A549 (cell line): ENCODE data around the gene MYF5. TPM values are rescaled to one million over a fixed set of nuclear protein-coding genes. Genes with fewer than 3 reads are reported as not detected.

ENCODE experiments used
- ATAC-seq, 2 experiments: fragments of 200-7000 bp in 1 of 2; fragments of >200 bp in 1 of 2; cut with Nextera tagmentation in 1 of 2; cut with Tn5 transposase in 1 of 2; 3 replicates each; pipeline versions ENCODE4 v1.8.0 to v1.9.1; 2018 to 2020; ENCODE audit warnings: mild to moderate bottlenecking in 1 of 2, moderate library complexity in 1 of 2
- CTCF ChIA-PET: fragments of 300-600 bp; sonication (Branson Sonifier 250); formaldehyde crosslinking; extraction: SDS; loops from one replicate; lab custom pipeline; 2021; ENCODE audit warnings: antibody characterized with exemption, inconsistent platforms; lab: Yijun Ruan, JAX
- POLR2A ChIA-PET: fragments of 350-600 bp; formaldehyde crosslinking; extraction: SDS; loops from one replicate; lab custom pipeline; 2021; ENCODE audit warnings: antibody characterized with exemption, inconsistent platforms; lab: Yijun Ruan, JAX
- DNase-seq, 2 experiments: peaks; one replicate each; pipeline versions ENCODE4 v3.0.0 to v3.0.0-alpha.2; 2011 to 2016; ENCODE audit warnings: low read depth in 1 of 2, low spot score in 1 of 2
- FAIRE-seq: peaks from 2 replicates; lab custom pipeline; 2011; peaks lifted over from hg19 to GRCh38; lab: Jason Lieb, UNC
- H3K27ac ChIP-seq, 2 experiments: fragments of >200 bp; sonication (Bioruptor Twin); formaldehyde crosslinking; 3 replicates each; pipeline ENCODE4 v1.5.1; 2016 to 2017
- H3K4me1 ChIP-seq: fragments of >200 bp; sonication (Bioruptor Twin); formaldehyde crosslinking; 3 replicates; pipeline ENCODE4 v1.6.1; 2016
- H3K4me2 ChIP-seq: fragments of >200 bp; sonication (Bioruptor Twin); formaldehyde crosslinking; 3 replicates; pipeline ENCODE4 v1.6.1; 2016
- H3K4me3 ChIP-seq: fragments of >200 bp; sonication (Bioruptor Twin); formaldehyde crosslinking; 3 replicates; pipeline ENCODE4 v1.5.1; 2016
- H3K9me3 ChIP-seq: fragments of >200 bp; sonication (Bioruptor Twin); formaldehyde crosslinking; 3 replicates; pipeline ENCODE4 v1.6.1; 2016
- BCL3 ChIP-seq: fragments of >200 bp; sonication (Bioruptor Twin); formaldehyde crosslinking; IDR thresholded peaks from 3 replicates; pipeline ENCODE4 v1.6.1; 2016
- CBX8 ChIP-seq: fragments of 200-600 bp; sonication (generic); IDR thresholded peaks from 2 replicates; pipeline ENCODE4 v1.6.1; 2016
- EHF ChIP-seq: fragments of 250-450 bp; sonication (Bioruptor Pico); IDR thresholded peaks from 2 replicates; pipeline ENCODE4 v1.5.0; 2020; ENCODE audit warnings: mild to moderate bottlenecking
- EP300 ChIP-seq, 2 experiments: fragments of >200 bp; sonication (Bioruptor Twin); formaldehyde crosslinking; IDR thresholded peaks; 2 replicates in 1 of 2; 3 replicates in 1 of 2; pipeline ENCODE4 v1.6.1; 2016 to 2017
- ESRRA ChIP-seq: fragments of 150-350 bp; IDR thresholded peaks from 2 replicates; pipeline ENCODE4 v1.6.1; 2014; ENCODE audit warnings: mild to moderate bottlenecking, low read length, borderline replicate concordance
- FOSB ChIP-seq: fragments of 250-450 bp; sonication (Bioruptor Pico); IDR thresholded peaks from 2 replicates; pipeline ENCODE4 v1.5.0; 2020; ENCODE audit warnings: mild to moderate bottlenecking, moderate library complexity
- FOXS1 ChIP-seq: fragments of 250-450 bp; sonication (Bioruptor Pico); IDR thresholded peaks from 2 replicates; pipeline ENCODE4 v1.5.0; 2020; ENCODE audit warnings: mild to moderate bottlenecking, moderate library complexity
- HDAC2 ChIP-seq: fragments of 200-600 bp; sonication (generic); IDR thresholded peaks from 2 replicates; pipeline ENCODE4 v1.6.1; 2016
- HOXA7 ChIP-seq: fragments of 250-450 bp; sonication (Bioruptor Pico); IDR thresholded peaks from 2 replicates; pipeline ENCODE4 v1.5.0; 2020; ENCODE audit warnings: mild to moderate bottlenecking, moderate library complexity
- HOXB13 ChIP-seq: fragments of 250-450 bp; sonication (Bioruptor Pico); IDR thresholded peaks from 2 replicates; pipeline ENCODE4 v1.5.0; 2020; ENCODE audit warnings: low read depth, mild to moderate bottlenecking, moderate library complexity
- HOXB5 ChIP-seq: fragments of 250-450 bp; sonication (Bioruptor Pico); IDR thresholded peaks from 2 replicates; pipeline ENCODE4 v1.5.0; 2020; ENCODE audit warnings: mild to moderate bottlenecking, moderate library complexity
- JUN ChIP-seq, 2 experiments: fragments of >200 bp; sonication (Bioruptor Twin); formaldehyde crosslinking; IDR thresholded peaks; 2 replicates in 1 of 2; 3 replicates in 1 of 2; pipeline ENCODE4 v1.6.1; 2016 to 2017
- JUNB ChIP-seq: fragments of >200 bp; sonication (Bioruptor Twin); formaldehyde crosslinking; IDR thresholded peaks from 2 replicates; pipeline ENCODE4 v1.6.1; 2016
- KDM1A ChIP-seq: fragments of 200-600 bp; sonication (generic); IDR thresholded peaks from 2 replicates; pipeline ENCODE4 v1.6.1; 2016; ENCODE audit warnings: low read depth, mild to moderate bottlenecking
- KDM5A ChIP-seq: fragments of 200-600 bp; sonication (generic); IDR thresholded peaks from 2 replicates; pipeline ENCODE4 v1.6.1; 2016; ENCODE audit warnings: antibody characterized with exemption, mild to moderate bottlenecking
- MAFK ChIP-seq: fragments of 450-650 bp; IDR thresholded peaks from 2 replicates; pipeline ENCODE4 v1.6.1; 2014; ENCODE audit not compliant: partially characterized antibody
- MAX ChIP-seq: IDR thresholded peaks from 2 replicates; pipeline ENCODE4 v1.6.1; 2012
- MYC ChIP-seq: IDR thresholded peaks from 2 replicates; pipeline ENCODE4 v1.6.1; 2012; ENCODE audit warnings: mild to moderate bottlenecking, inconsistent platforms, low read length, improper control_type of control experiment, borderline replicate concordance
- NFE2L2 ChIP-seq: fragments of 150-350 bp; conservative IDR thresholded peaks from 2 replicates; pipeline ENCODE4 v1.6.1; 2014; ENCODE audit warnings: low read length
- NPAS2 ChIP-seq: fragments of 250-450 bp; sonication (Bioruptor Pico); IDR thresholded peaks from 2 replicates; pipeline ENCODE4 v1.8.0; 2022; ENCODE audit warnings: mild to moderate bottlenecking, moderate library complexity, borderline replicate concordance
- NR3C1 ChIP-seq: fragments of >200 bp; sonication (Bioruptor Twin); formaldehyde crosslinking; IDR thresholded peaks from 3 replicates; pipeline ENCODE4 v1.6.1; 2017
- POLR2A ChIP-seq: IDR thresholded peaks from 2 replicates; pipeline ENCODE4 v1.6.1; 2012; ENCODE audit warnings: mild to moderate bottlenecking, low read length
- RARB ChIP-seq: fragments of 250-450 bp; sonication (Bioruptor Pico); IDR thresholded peaks from 2 replicates; pipeline ENCODE4 v1.8.0; 2021; ENCODE audit warnings: mild to moderate bottlenecking, moderate library complexity
- RCOR1 ChIP-seq: fragments of 150-350 bp; IDR thresholded peaks from 2 replicates; pipeline ENCODE4 v1.6.1; 2014; ENCODE audit warnings: antibody characterized with exemption, low read length, low read depth
- RFX5 ChIP-seq: fragments of 450-650 bp; IDR thresholded peaks from 2 replicates; pipeline ENCODE4 v1.7.1; 2014; ENCODE audit warnings: antibody characterized with exemption, mild to moderate bottlenecking, moderate library complexity
- RNF2 ChIP-seq: fragments of 200-600 bp; sonication (generic); IDR thresholded peaks from 2 replicates; pipeline ENCODE4 v1.6.1; 2016; ENCODE audit warnings: low read depth, mild to moderate bottlenecking, antibody characterized with exemption, moderate library complexity, borderline replicate concordance
- TP53 ChIP-seq: fragments of 250-450 bp; sonication (Bioruptor Pico); IDR thresholded peaks from 2 replicates; pipeline ENCODE4 v1.5.0; 2021; ENCODE audit warnings: mild to moderate bottlenecking, moderate library complexity
- ZNF302 ChIP-seq: fragments of 250-450 bp; sonication (Bioruptor Pico); IDR thresholded peaks from 2 replicates; pipeline ENCODE4 v1.9.0; 2021; ENCODE audit warnings: inconsistent platforms, mild to moderate bottlenecking, moderate library complexity
- ZSCAN20 ChIP-seq: fragments of 250-450 bp; sonication (Bioruptor Pico); IDR thresholded peaks from 2 replicates; pipeline ENCODE4 v1.8.0; 2022; ENCODE audit warnings: mild to moderate bottlenecking, moderate library complexity
- WGBS: methylation state at CpG from one replicate; pipeline ENCODE4 v1.1.6; 2017; ENCODE audit errors: missing lambda C conversion rate; 5-methylcytosine and 5-hydroxymethylcytosine counted together
- polyA plus RNA-seq, 4 experiments: library from polyadenylated mRNA; depleted of rRNA in 3 of 4; stranded (reverse); fragments of >200 nt; fragmentation: RNase III in 1 of 4; extraction: RNeasy Plus Mini Kit Qiagen cat#74134 plus additional on column Dnase treatment in 1 of 4; gene quantifications; 2 replicates in 3 of 4; 3 replicates in 1 of 4; pipeline ENCODE4 v1.2.3, GENCODE V29; 2011 to 2017
- TF ChIP-seq, protein P1 (sequence below): fragments of >200 bp; sonication (Bioruptor Twin); formaldehyde crosslinking; IDR thresholded peaks from 3 replicates; pipeline ENCODE4 v1.5.1; 2016
- TF ChIP-seq, protein P2 (sequence below): IDR thresholded peaks from 2 replicates; pipeline ENCODE4 v1.6.1; 2012

Gene MYF5
- polyA plus RNA-seq, 2 of the 4 experiments (the other 2 are of a cell fraction), result not detected

- FAIRE-seq (no peak), ATAC-seq (no peak), DNase-seq (no peak)
- POLR2A ChIA-PET, result no interaction called here
- WGBS, result 69% methylated on average over 3 of the region's 3 CpGs
- CTCF ChIA-PET, result no interaction called here
- H3K27ac ChIP-seq, result no peak overlapping the region
- H3K9me3 ChIP-seq, result no peaks in the 10 kb centered on the region
- no peak overlapping the region for H3K4me2 ChIP-seq
- no peak overlapping the region for H3K4me3 ChIP-seq
- TF ChIP-seq POLR2A, result no peak
- no peaks in the 10 kb centered on the region for H3K4me1 ChIP-seq
Observed at GRCh38 chr12:80714846-80715245, 1.9 kb upstream of the MYF5 start.

DNA sequence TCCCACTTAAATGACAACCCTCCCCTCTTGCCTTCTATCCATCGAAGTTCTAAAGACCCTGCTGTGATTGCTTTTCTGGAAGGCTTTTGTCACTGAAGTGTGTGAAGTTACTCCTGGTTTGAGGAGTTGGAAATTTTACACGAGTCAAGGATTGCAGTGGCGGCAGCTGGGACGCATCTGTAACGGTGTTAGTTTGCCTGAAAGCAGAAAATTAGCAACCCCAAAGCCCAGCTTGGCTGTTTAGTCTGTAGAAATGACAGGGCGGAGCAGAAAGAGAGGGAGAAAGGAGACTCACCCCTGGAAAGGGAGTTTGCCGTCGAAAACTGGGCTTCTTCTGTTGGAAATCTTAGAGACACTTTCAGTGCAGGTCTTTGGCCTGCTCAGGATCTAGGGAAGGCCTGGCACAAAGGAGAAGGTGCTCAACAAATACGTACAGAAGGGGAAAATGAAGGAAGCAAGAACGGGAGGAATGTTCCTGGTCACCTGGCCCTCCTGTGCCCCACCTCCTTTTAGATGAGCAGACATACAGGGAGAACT is 931 bp upstream of the MYF5 start:
- CTCF ChIA-PET, result interaction anchor here (0.6 kb wide), 1 partner anchor 65 kb away, joined by 3 read pairs; no protein-coding TSS in a partner anchor
- TF ChIP-seq FOSB, result no peak
- no peak for TF ChIP-seq ZSCAN20 (CRISPR knock-in tag)
- TF ChIP-seq NR3C1, result no peak
- TF ChIP-seq, protein P1, sequence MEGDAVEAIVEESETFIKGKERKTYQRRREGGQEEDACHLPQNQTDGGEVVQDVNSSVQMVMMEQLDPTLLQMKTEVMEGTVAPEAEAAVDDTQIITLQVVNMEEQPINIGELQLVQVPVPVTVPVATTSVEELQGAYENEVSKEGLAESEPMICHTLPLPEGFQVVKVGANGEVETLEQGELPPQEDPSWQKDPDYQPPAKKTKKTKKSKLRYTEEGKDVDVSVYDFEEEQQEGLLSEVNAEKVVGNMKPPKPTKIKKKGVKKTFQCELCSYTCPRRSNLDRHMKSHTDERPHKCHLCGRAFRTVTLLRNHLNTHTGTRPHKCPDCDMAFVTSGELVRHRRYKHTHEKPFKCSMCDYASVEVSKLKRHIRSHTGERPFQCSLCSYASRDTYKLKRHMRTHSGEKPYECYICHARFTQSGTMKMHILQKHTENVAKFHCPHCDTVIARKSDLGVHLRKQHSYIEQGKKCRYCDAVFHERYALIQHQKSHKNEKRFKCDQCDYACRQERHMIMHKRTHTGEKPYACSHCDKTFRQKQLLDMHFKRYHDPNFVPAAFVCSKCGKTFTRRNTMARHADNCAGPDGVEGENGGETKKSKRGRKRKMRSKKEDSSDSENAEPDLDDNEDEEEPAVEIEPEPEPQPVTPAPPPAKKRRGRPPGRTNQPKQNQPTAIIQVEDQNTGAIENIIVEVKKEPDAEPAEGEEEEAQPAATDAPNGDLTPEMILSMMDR, result no peak
- no peak for TF ChIP-seq KDM5A
- no peak for TF ChIP-seq HOXB5
- no peak for TF ChIP-seq RCOR1
- no peak for TF ChIP-seq RARB (CRISPR knock-in tag)
- no peak for TF ChIP-seq BCL3
- TF ChIP-seq RFX5, result no peak
- no peak for TF ChIP-seq JUNB
- no peak for TF ChIP-seq ESRRA
- no peak for TF ChIP-seq MAFK
- TF ChIP-seq JUN (IDR thresholded peaks at IDR 0.05), result no peak
- TF ChIP-seq TP53, result no peak
- TF ChIP-seq EP300 (IDR thresholded peaks at IDR 0.05), result no peak
- TF ChIP-seq HDAC2, result no peak
- TF ChIP-seq KDM1A, result no peak
- Histone ChIP-seq H3K4me1 (no peaks in the 10 kb centered on the region), H3K4me2 (no peak overlapping the region), H3K27ac (no peak overlapping the region), H3K9me3 (no peaks in the 10 kb centered on the region), H3K4me3 (no peak overlapping the region)
- DNase-seq (no peak), ATAC-seq (no peak), FAIRE-seq (no peak)
- POLR2A ChIA-PET, result no interaction called here
- WGBS, result 47% methylated on average over 10 of the region's 10 CpGs

DNA sequence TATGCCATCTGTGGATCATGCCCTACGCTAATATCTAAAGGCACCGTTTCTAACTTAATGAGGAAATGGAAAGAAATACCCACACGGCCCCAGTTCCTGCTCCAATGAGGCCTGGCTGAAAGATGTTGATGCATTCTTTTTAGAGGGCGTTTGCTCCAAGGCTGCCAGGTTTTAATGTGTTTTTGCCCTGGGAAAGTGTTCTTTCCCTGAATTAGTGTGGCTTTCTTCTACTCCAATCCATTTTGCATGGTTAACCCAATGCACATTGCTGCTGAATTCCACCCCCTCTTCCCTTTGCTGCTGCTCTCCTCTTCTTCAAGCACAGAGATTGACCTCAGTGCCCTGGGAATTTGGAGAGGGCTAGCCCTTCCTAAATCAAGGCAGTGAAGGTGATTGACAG is 1.1 kb downstream of the MYF5 start:
- ChIA-PET CTCF (no interaction called here), POLR2A (no interaction called here)
- ATAC-seq (no peak), DNase-seq (no peak), FAIRE-seq (no peak)
- H3K4me2 ChIP-seq, result no peak overlapping the region
- 23% methylated on average over 4 of the region's 4 CpGs for WGBS
- no peak overlapping the region for H3K27ac ChIP-seq
- no peaks in the 10 kb centered on the region for H3K4me1 ChIP-seq
- no peaks in the 10 kb centered on the region for H3K9me3 ChIP-seq
- H3K4me3 ChIP-seq, result no peak overlapping the region
- TF ChIP-seq RFX5 (no peak), MAX (no peak), RNF2 (no peak), ZNF302 (no peak), MYC (no peak), FOXS1 (CRISPR knock-in tag) (no peak), HOXA7 (CRISPR knock-in tag) (no peak), NFE2L2 (no peak), HOXB13 (no peak), BCL3 (no peak), EHF (CRISPR knock-in tag) (no peak), KDM5A (no peak), KDM1A (no peak), CBX8 (no peak), NPAS2 (CRISPR knock-in tag) (no peak)
- TF ChIP-seq, protein P2, sequence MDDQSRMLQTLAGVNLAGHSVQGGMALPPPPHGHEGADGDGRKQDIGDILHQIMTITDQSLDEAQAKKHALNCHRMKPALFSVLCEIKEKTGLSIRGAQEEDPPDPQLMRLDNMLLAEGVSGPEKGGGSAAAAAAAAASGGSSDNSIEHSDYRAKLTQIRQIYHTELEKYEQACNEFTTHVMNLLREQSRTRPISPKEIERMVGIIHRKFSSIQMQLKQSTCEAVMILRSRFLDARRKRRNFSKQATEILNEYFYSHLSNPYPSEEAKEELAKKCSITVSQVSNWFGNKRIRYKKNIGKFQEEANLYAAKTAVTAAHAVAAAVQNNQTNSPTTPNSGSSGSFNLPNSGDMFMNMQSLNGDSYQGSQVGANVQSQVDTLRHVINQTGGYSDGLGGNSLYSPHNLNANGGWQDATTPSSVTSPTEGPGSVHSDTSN, result no peak
